ENCODE data around the gene KIF18B.

KIF18B gene

GRCh38 chr17:44955674-44956425, 8.3 kb upstream of the KIF18B start:
- TF ChIP-seq TAF1 (IDR thresholded peaks at IDR 0.05; ENCODE audit: low read depth), result no peak
- TF ChIP-seq EGR1 (IDR thresholded peaks at IDR 0.05), result no peak
- no peak for TF ChIP-seq EP300 (IDR thresholded peaks at IDR 0.05; ENCODE audit: borderline replicate concordance)
- no peak for TF ChIP-seq CREB1 (IDR thresholded peaks at IDR 0.05; ENCODE audit: low read depth)
- no peak for TF ChIP-seq YY1 (IDR thresholded peaks at IDR 0.05; ENCODE audit: low read depth)
- TF ChIP-seq CEBPB (IDR thresholded peaks at IDR 0.05), result no peak
- no peak for TF ChIP-seq RAD21 (IDR thresholded peaks at IDR 0.05; ENCODE audit: low read depth)
- no peak for TF ChIP-seq MAX (IDR thresholded peaks at IDR 0.05)
- no peak for TF ChIP-seq USF1 (IDR thresholded peaks at IDR 0.05)
- no peak for TF ChIP-seq ZBTB7A (IDR thresholded peaks at IDR 0.05; ENCODE audit: low read depth)
- TF ChIP-seq FOXM1 (IDR thresholded peaks at IDR 0.05; ENCODE audit: borderline replicate concordance, low read depth), result no peak
- no peak for TF ChIP-seq REST (IDR thresholded peaks at IDR 0.05; ENCODE audit: low read depth)
- no peak for TF ChIP-seq TCF12 (IDR thresholded peaks at IDR 0.05; ENCODE audit: low read depth)
- no peak for TF ChIP-seq NFIC (IDR thresholded peaks at IDR 0.05)

GRCh38 chr17:44952946-44953475, 5.4 kb upstream of the KIF18B start:
- TF ChIP-seq ZBTB7A (IDR thresholded peaks at IDR 0.05; ENCODE audit: low read depth) (no peak), REST (IDR thresholded peaks at IDR 0.05; ENCODE audit: low read depth) (no peak), EP300 (IDR thresholded peaks at IDR 0.05; ENCODE audit: borderline replicate concordance) (no peak)

- no peak for TF ChIP-seq TAF1 (IDR thresholded peaks at IDR 0.05; ENCODE audit: low read depth)
- TF ChIP-seq ZBTB7A (IDR thresholded peaks at IDR 0.05; ENCODE audit: low read depth), result no peak
- no peak for TF ChIP-seq FOXM1 (IDR thresholded peaks at IDR 0.05; ENCODE audit: borderline replicate concordance, low read depth)
- TF ChIP-seq CREB1 (IDR thresholded peaks at IDR 0.05; ENCODE audit: low read depth), result no peak
- no peak for TF ChIP-seq TCF12 (IDR thresholded peaks at IDR 0.05; ENCODE audit: low read depth)
- no peak for TF ChIP-seq CEBPB (IDR thresholded peaks at IDR 0.05)
- no peak for TF ChIP-seq REST (IDR thresholded peaks at IDR 0.05; ENCODE audit: low read depth)
- TF ChIP-seq EGR1 (IDR thresholded peaks at IDR 0.05), result no peak
- no peak for TF ChIP-seq TEAD4 (IDR thresholded peaks at IDR 0.05)
- TF ChIP-seq MAX (IDR thresholded peaks at IDR 0.05), result no peak
- no peak for TF ChIP-seq EP300 (IDR thresholded peaks at IDR 0.05; ENCODE audit: borderline replicate concordance)
- no peak for TF ChIP-seq YY1 (IDR thresholded peaks at IDR 0.05; ENCODE audit: low read depth)
- TF ChIP-seq RAD21 (IDR thresholded peaks at IDR 0.05; ENCODE audit: low read depth), result no peak
- no peak for TF ChIP-seq NFIC (IDR thresholded peaks at IDR 0.05)
- no peak for TF ChIP-seq USF1 (IDR thresholded peaks at IDR 0.05)
Observed at GRCh38 chr17:44948315-44948795, 782 bp upstream of the KIF18B start.

- no peak for TF ChIP-seq TEAD4 (IDR thresholded peaks at IDR 0.05)
- no peak for TF ChIP-seq ZBTB7A (IDR thresholded peaks at IDR 0.05; ENCODE audit: low read depth)
- TF ChIP-seq CREB1 (IDR thresholded peaks at IDR 0.05; ENCODE audit: low read depth), result no peak
- no peak for TF ChIP-seq CEBPB (IDR thresholded peaks at IDR 0.05)
- TF ChIP-seq FOXM1 (IDR thresholded peaks at IDR 0.05; ENCODE audit: borderline replicate concordance, low read depth), result no peak
- no peak for TF ChIP-seq USF1 (IDR thresholded peaks at IDR 0.05)
- TF ChIP-seq EGR1 (IDR thresholded peaks at IDR 0.05), result no peak
- no peak for TF ChIP-seq YY1 (IDR thresholded peaks at IDR 0.05; ENCODE audit: low read depth)
- TF ChIP-seq TCF12 (IDR thresholded peaks at IDR 0.05; ENCODE audit: low read depth), result no peak
- no peak for TF ChIP-seq EP300 (IDR thresholded peaks at IDR 0.05; ENCODE audit: borderline replicate concordance)
- TF ChIP-seq RAD21 (IDR thresholded peaks at IDR 0.05; ENCODE audit: low read depth), result no peak
Observed at GRCh38 chr17:44942456-44942855, 5.1 kb downstream of the KIF18B start.

Measured in Ishikawa (cell line).